ENCODE results near the gene SEPHS2. TPM values are rescaled to one million over a fixed set of nuclear protein-coding genes. Genes with fewer than 3 reads are reported as not detected.

The SEPHS2 gene
- total and polyA plus RNA-seq, 2 donors (not counting 3 experiments of a cell fraction or from before 2014, with no cell fraction given), result 22.9 to 32.8 TPM

- H3K4me2 ChIP-seq (ENCODE audit: insufficient read depth, low read length), result no peak overlapping the region
- H3K9me3 ChIP-seq (replicated peaks; ENCODE audit: control insufficient read depth, insufficient read depth, low read length), result no peaks in the 10 kb centered on the region
- DNase-seq (ENCODE audit: low read depth, low spot score), result no peak
- no TSS peak for BruUV-seq (replicated peaks)
- peaks cover 27 to 28% of the 10 kb centered on the region in 2 experiments for H3K27me3 ChIP-seq (ENCODE audit: control insufficient read depth in 2 of 2, insufficient read depth in 2 of 2, low read length in 2 of 2)
- H3K27ac ChIP-seq (ENCODE audit: insufficient read depth, low read depth, low read length), result no peak overlapping the region
- ChIA-PET CTCF (interaction anchor here (0.9 to 2.6 kb wide), 3 partner anchors 27 to 174 kb away, joined by 3 to 6 read pairs (median 4); partner anchors contain the start of gene PRR14), POLR2A (interaction anchor here (0.6 kb wide), 1 partner anchor 27 kb away, joined by 3 read pairs; no protein-coding TSS in a partner anchor)
- no peaks in the 10 kb centered on the region for H3K79me2 ChIP-seq (ENCODE audit: control insufficient read depth, insufficient read depth, low read length)
- TF ChIP-seq POLR2A (IDR thresholded peaks at IDR 0.05; ENCODE audit: low read depth, low read length), result no peak
- no peak for TF ChIP-seq FOS (IDR thresholded peaks at IDR 0.05; ENCODE audit: borderline replicate concordance, insufficient read depth, low read length)
- TF ChIP-seq JUN (IDR thresholded peaks at IDR 0.05; ENCODE audit: borderline replicate concordance, insufficient read depth, insufficient read length, low read depth), result no peak
- no peaks in the 10 kb centered on the region for H3K36me3 ChIP-seq (ENCODE audit: control insufficient read depth in 2 of 2, extremely low read depth in 1 of 2, insufficient read depth in 2 of 2, low read length in 2 of 2)
- intact Hi-C loops (cut with micrococcal nuclease) (no loop called here), dilution Hi-C loops (cut with MboI; ENCODE audit: extremely low pct_ligation_motif_present, low sequenced_read_pairs) (no loop called here)
- no peak overlapping the region for H3K9ac ChIP-seq (replicated peaks; ENCODE audit: extremely low read depth, insufficient read depth, low read length)
- no peak overlapping the region for H3K4me3 ChIP-seq (replicated peaks in 1 of 3; ENCODE audit: insufficient read depth in 1 of 3, low read depth in 1 of 3, low read length in 3 of 3)
- H3K9me1 ChIP-seq (replicated peaks; ENCODE audit: control insufficient read depth, extremely low read depth, insufficient read depth, low read length), result no peaks in the 10 kb centered on the region
- no peak for FAIRE-seq
- H4K20me1 ChIP-seq (replicated peaks; ENCODE audit: control insufficient read depth, extremely low read depth, insufficient read depth, low read length), result no peaks in the 10 kb centered on the region
- no peaks in the 10 kb centered on the region for H3K4me1 ChIP-seq (ENCODE audit: control insufficient read depth, extremely low read depth, insufficient read depth, low read length)
- no peak overlapping the region for H2AFZ ChIP-seq (ENCODE audit: low read depth, low read length)
These were observed 31.3 kb upstream of the SEPHS2 start for GRCh38 chr16:30476991-30477390.

DNA sequence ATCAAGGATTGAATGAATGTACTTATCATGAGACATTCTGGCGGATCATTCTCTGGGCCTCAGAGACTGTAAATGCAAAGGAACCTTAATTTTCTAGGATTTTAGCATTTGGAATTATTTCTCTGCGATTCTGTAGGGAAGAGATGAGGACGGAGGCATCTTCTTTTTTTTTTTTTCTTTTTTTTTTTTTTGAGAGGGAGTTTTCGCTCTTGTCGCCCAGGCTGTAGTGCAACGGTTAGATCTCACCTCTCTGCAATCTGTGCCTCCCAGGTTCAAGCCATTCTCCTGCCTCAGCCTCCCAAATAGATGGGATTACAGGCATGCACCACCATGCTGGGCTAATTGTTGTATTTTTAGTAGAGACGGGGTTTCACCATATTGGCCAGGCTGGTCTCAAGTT, 29.0 kb upstream of the SEPHS2 start:
- peaks cover 24 to 28% of the 10 kb centered on the region in 2 experiments for H3K27me3 ChIP-seq (ENCODE audit: control insufficient read depth in 2 of 2, insufficient read depth in 2 of 2, low read length in 2 of 2)
- no TSS peak for BruUV-seq (replicated peaks)
- no peak for FAIRE-seq

More for the DNA sequence above, 29.0 kb upstream of the SEPHS2 start:
- Histone ChIP-seq H2AFZ (ENCODE audit: low read depth, low read length) (no peak overlapping the region), H3K9me3 (replicated peaks; ENCODE audit: control insufficient read depth, insufficient read depth, low read length) (no peaks in the 10 kb centered on the region), H3K4me1 (ENCODE audit: control insufficient read depth, extremely low read depth, insufficient read depth, low read length) (no peaks in the 10 kb centered on the region), H3K4me3 (replicated peaks in 1 of 3; ENCODE audit: insufficient read depth in 1 of 3, low read depth in 1 of 3, low read length in 3 of 3) (no peak overlapping the region), H4K20me1 (replicated peaks; ENCODE audit: control insufficient read depth, extremely low read depth, insufficient read depth, low read length) (no peaks in the 10 kb centered on the region), H3K9ac (replicated peaks; ENCODE audit: extremely low read depth, insufficient read depth, low read length) (no peak overlapping the region), H3K4me2 (ENCODE audit: insufficient read depth, low read length) (no peak overlapping the region), H3K36me3 (ENCODE audit: control insufficient read depth in 2 of 2, extremely low read depth in 1 of 2, insufficient read depth in 2 of 2, low read length in 2 of 2) (no peaks in the 10 kb centered on the region), H3K9me1 (replicated peaks; ENCODE audit: control insufficient read depth, extremely low read depth, insufficient read depth, low read length) (no peaks in the 10 kb centered on the region), H3K27ac (ENCODE audit: insufficient read depth, low read depth, low read length) (no peak overlapping the region), H3K79me2 (ENCODE audit: control insufficient read depth, insufficient read depth, low read length) (no peaks in the 10 kb centered on the region)
- ChIA-PET CTCF (interaction anchor here (1.5 kb wide), 1 partner anchor 17 kb away, joined by 5 read pairs; no protein-coding TSS in a partner anchor), POLR2A (interaction anchor here (0.6 kb wide), 1 partner anchor 166 kb away, joined by 3 read pairs; no protein-coding TSS in a partner anchor)
- DNase-seq (ENCODE audit: low read depth, low spot score), result no peak
- TF ChIP-seq, protein P1, sequence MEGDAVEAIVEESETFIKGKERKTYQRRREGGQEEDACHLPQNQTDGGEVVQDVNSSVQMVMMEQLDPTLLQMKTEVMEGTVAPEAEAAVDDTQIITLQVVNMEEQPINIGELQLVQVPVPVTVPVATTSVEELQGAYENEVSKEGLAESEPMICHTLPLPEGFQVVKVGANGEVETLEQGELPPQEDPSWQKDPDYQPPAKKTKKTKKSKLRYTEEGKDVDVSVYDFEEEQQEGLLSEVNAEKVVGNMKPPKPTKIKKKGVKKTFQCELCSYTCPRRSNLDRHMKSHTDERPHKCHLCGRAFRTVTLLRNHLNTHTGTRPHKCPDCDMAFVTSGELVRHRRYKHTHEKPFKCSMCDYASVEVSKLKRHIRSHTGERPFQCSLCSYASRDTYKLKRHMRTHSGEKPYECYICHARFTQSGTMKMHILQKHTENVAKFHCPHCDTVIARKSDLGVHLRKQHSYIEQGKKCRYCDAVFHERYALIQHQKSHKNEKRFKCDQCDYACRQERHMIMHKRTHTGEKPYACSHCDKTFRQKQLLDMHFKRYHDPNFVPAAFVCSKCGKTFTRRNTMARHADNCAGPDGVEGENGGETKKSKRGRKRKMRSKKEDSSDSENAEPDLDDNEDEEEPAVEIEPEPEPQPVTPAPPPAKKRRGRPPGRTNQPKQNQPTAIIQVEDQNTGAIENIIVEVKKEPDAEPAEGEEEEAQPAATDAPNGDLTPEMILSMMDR (IDR thresholded peaks at IDR 0.05; ENCODE audit: extremely low read depth in 1 of 2, insufficient read depth in 1 of 2, low read depth in 1 of 2, low read length in 2 of 2), result no peak
- no peak for TF ChIP-seq MYC (IDR thresholded peaks at IDR 0.05; ENCODE audit: low read depth, low read length)
- TF ChIP-seq POLR2AphosphoS5 (IDR thresholded peaks at IDR 0.05; ENCODE audit: insufficient read depth, low read depth, low read length), result no peak
- no peak for TF ChIP-seq POLR2A (IDR thresholded peaks at IDR 0.05; ENCODE audit: low read depth, low read length)
- intact Hi-C loops (cut with micrococcal nuclease) (no loop called here), dilution Hi-C loops (cut with MboI; ENCODE audit: extremely low pct_ligation_motif_present, low sequenced_read_pairs) (no loop called here)
